H7 (cell line): ENCODE measurements around the gene ANO1. TPM values are rescaled to one million over a fixed set of nuclear protein-coding genes. Genes with fewer than 3 reads are reported as not detected.

Experiments used
- DNase-seq: peaks from one replicate; pipeline ENCODE4 v3.0.0; 2012
- H3K27me3 ChIP-seq: 2 replicates; pipeline ENCODE4 v1.6.0; 2011; ENCODE audit warnings: mild to moderate bottlenecking, low read length; ENCODE audit not compliant: control insufficient read depth, insufficient read depth
- H3K36me3 ChIP-seq: replicated peaks from 2 replicates; pipeline ENCODE4 v1.5.1; 2011; ENCODE audit warnings: low read length; ENCODE audit not compliant: control insufficient read depth, insufficient read depth
- H3K4me3 ChIP-seq: 2 replicates; pipeline ENCODE4 v1.5.1; 2011; ENCODE audit warnings: low read depth, mild to moderate bottlenecking, control low read depth, low read length, moderate library complexity; ENCODE audit not compliant: insufficient read depth
- total RNA-seq: library from RNA; depleted of rRNA; stranded (reverse); fragments of >200 nt; shearing (Covaris generic); gene quantifications from 2 replicates; pipeline ENCODE4 v1.2.3, GENCODE V29; 2014

The ANO1 gene
- total RNA-seq, 1 experiment from 2014 or later: 1.1 TPM

DNA sequence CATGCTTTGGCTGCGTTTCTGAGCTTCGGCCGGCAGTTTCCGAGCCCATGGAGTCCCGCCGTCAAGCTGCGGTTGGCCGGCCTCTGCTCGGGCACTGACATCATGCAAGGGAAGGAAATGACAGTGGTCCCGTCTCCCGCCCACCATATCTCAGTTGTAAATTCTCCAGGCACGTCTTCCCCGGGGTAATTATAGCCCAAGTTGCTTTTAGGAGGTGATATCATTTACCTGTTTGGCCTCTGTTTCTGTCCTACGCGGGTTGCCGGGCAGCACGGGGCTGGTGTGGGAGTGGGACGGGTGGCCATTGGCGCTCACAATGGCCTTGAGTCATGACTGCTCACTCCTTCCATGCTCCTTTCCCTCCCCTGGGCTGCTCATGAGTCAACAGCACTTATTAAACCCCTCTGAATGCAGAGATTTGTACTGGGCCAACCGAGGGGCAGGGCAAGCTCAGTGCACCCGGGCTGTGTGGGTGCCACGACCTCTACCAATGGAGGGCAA lies 4.2 kb upstream of the ANO1 start:
- H3K4me3 ChIP-seq: no peak overlapping the region

DNA sequence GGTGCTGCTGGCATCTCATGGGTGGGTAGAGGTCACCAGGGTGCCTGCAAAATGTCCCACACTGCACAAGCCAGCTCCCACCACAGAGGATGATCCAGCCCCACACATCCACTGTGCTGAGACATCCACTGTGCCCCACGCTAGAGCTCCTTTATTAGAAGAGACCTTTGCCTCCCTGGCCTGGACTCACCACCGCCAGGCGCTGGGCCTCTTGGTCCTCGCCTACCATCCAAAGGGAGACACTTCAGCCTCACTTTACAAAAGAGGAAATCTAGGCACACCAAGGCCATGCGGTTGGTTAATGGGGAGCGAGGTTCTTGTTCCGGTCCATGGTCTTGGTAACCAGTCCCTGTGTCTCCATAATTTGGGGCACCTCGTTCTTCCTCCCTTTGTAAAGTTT lies 3.4 kb upstream of the ANO1 start:
- peaks cover 47% of the 10 kb centered on the region for H3K27me3 ChIP-seq
- H3K4me3 ChIP-seq: no peak overlapping the region
- no peaks in the 10 kb centered on the region for H3K36me3 ChIP-seq
- no peak for DNase-seq

More for the DNA sequence above, 4.2 kb upstream of the ANO1 start:
- no peaks in the 10 kb centered on the region for H3K36me3 ChIP-seq
- peaks cover 39% of the 10 kb centered on the region for H3K27me3 ChIP-seq
- DNase-seq: peak; percentile 77

DNA sequence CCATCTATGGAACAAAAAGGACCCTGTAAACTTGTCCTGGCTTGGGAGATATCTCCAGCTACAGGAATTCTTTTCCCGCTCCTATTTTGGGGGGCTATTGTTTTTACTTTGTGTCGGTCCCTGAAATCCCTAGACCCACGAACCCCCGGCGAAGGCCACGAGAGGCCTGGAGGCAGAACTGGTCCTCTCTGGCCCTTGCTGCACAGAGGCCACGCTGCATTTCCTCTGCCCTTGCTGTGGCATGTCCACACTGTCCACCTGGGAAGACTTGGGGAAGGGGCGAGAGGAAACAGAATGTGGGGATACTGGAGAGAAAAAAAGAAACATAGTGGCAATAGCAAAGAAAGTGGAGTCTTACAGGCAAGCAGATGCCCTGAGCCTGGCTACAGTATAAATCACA lies 2.3 kb upstream of the ANO1 start:
- DNase-seq: peak; percentile 36
- Histone ChIP-seq H3K4me3 (no peak overlapping the region), H3K36me3 (no peaks in the 10 kb centered on the region), H3K27me3 (peaks cover 53% of the 10 kb centered on the region)

DNA sequence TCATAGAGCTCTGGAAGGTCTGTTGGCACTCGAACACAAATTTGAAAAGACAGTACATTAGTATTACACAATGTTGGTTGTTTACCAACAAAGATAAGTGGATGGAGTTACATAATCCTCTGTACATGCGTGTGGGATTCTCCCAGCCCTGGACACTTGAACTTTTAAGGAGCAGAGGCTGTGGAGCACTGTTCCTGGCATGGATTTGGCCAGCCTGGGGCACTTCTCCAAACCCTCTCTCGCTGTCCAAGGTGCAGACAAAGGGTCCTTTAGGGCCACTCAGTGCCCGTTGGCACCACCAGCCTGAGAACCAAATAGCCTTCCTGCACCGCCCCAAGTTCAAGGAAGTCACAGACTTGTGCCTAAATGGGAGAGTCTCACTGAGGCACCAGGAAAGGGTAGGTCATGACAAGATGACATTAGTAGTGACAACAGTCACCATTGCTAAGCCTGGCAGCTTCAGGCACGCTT lies 1.6 kb upstream of the ANO1 start:
- H3K27me3 ChIP-seq: peaks cover 52% of the 10 kb centered on the region
- H3K36me3 ChIP-seq: no peaks in the 10 kb centered on the region
- DNase-seq: peak; percentile 21
- H3K4me3 ChIP-seq: no peak overlapping the region

DNA sequence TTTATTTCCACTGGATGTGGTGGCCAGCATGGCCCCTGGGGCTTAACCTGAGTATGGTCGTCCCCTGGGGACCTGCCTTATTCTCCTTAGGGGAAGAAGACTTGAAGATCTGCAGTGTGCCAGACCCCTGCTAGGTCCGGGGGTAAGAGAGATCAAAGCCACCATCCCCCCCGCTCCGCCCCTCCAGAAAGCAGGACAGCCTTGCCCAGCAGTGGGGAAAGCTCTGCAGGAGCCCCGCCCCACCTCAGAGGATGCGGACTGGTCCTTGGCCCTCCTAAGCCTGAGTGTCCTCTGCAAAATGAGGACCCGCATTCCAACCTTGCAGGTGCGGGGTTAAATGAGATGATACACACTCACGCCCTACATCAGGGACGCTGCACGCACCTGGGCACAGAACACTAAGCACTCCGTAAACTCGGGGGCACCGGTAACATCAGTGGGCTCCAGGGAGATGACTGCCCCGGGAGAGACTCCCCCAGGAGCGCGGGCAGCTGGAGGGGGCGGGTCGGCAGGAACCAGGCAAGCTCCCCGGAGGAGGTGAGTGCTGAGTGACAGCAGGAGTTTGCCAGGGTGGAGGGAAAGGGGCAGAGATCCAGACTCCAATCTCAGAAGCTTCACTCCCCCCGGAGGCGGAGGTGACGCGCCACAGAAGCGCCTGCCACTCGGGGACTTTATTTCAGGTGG lies 564 bp upstream of the ANO1 start:
- Histone ChIP-seq H3K27me3 (peaks cover 53% of the 10 kb centered on the region), H3K4me3 (peak overlapping the region; percentile 9; the same call in 1 of the 2 replicates), H3K36me3 (no peaks in the 10 kb centered on the region)
- DNase-seq: peak; percentile 77

DNA sequence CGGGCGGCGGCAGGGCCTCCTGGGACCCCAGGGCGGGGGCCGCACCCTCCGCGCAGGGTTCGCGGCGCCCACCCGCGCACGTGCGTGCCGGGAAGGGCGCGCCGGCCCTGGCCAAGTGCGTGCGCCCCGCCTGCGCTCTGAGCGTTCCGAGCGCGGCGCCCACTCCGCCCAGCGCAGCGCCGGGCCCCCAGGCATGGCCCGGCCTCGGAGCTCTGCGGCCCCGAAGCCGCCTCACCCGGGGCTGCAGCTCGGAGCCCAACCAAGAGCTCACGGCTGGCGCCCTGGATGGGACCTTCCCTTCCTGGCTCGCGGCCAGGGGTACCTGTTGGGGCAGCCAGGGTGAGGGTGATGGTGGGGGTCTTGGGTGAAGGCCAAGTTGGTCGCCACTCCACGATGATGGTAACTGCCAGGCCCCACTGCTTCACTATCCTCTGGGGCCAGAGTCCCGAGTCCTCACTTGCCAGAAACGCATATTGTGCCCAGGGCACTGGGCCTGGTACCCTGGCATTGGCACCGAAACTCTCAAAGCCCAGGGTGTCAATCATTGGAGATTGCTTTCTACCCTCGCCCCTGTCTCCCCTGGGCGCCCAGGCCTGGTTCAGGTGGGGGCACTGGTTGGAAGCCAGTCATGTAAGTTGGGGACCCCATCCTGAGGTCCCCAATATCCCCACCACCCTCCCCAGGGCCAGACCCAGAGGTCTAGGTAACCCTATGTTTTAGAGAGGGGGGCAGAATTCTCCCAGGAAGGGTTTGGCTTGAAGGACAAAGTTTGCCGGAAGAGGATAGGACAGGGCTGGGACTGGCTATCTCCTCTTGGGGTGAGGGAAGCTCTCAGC lies 882 bp downstream of the ANO1 start:
- Histone ChIP-seq H3K36me3 (no peaks in the 10 kb centered on the region), H3K4me3 (peak overlapping the region; percentile 31; the same call in 1 of the 2 replicates), H3K27me3 (peaks cover 51% of the 10 kb centered on the region)
- peak; percentile 90 for DNase-seq

DNA sequence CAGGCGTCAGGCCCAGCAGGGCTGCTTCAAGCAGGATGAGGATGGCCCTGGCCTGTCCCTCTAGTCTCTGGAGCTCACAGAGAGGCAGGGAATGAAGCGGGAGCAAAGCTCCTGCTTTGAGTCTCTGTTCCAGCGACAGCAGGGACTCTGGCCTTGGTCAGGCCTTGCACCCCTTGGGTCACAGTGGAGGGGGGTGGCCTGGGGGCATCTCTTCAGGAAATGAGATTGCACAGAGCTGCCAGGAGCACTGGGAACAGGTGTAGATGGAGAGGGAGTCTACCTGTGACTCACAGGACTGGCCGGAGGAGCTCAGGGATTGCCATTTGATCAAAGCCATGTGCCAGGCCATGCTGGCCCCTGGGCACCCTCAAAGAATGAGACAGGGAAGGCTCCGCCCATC lies 1.6 kb downstream of the ANO1 start:
- DNase-seq: no peak
- H3K4me3 ChIP-seq: no peak overlapping the region
- peaks cover 46% of the 10 kb centered on the region for H3K27me3 ChIP-seq
- no peaks in the 10 kb centered on the region for H3K36me3 ChIP-seq

DNA sequence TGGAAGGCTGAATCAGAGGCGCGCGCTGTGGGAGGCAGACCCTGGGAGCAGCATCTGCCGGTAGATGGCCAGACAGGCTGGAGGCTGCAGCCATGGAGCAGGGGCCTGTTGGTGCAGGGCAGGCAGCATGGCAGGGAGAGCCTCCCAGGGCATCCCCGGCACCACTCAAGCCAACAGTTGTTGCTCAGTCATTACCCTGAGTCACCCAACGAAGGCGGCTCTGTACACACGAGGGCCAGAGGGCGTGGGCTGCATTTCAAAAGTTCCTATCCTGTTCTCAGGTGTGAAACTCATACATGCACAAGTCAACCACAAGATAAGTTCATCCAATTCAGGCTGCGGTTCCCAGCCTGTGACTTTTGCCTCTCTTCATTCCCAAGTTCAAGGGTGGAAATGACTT lies 2.6 kb downstream of the ANO1 start:
- Histone ChIP-seq H3K27me3 (peaks cover 41% of the 10 kb centered on the region), H3K4me3 (no peak overlapping the region), H3K36me3 (no peaks in the 10 kb centered on the region)
- DNase-seq: no peak

DNA sequence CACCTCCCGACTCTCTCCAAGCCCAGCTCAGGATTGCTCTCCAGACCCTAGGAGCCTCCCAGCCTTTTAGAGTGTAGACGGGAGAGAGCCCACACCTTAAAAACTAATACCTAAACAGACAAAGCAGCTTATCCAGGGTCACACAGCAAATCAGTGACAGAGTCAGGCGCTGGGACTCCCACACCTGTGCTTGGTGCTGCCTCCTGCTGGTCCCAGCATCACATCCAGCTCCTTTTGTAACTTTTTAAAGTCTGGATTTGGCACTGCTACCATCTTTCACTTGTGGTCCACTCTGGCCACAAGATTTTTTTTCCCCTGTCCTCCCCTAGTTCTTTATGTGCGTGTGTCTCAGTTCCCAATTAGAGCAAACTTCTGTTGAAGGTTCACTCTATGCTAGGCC lies 4.7 kb downstream of the ANO1 start:
- no peak overlapping the region for H3K4me3 ChIP-seq
- H3K27me3 ChIP-seq: peaks cover 24% of the 10 kb centered on the region
- H3K36me3 ChIP-seq: no peaks in the 10 kb centered on the region
- peak; percentile 72 for DNase-seq

DNA sequence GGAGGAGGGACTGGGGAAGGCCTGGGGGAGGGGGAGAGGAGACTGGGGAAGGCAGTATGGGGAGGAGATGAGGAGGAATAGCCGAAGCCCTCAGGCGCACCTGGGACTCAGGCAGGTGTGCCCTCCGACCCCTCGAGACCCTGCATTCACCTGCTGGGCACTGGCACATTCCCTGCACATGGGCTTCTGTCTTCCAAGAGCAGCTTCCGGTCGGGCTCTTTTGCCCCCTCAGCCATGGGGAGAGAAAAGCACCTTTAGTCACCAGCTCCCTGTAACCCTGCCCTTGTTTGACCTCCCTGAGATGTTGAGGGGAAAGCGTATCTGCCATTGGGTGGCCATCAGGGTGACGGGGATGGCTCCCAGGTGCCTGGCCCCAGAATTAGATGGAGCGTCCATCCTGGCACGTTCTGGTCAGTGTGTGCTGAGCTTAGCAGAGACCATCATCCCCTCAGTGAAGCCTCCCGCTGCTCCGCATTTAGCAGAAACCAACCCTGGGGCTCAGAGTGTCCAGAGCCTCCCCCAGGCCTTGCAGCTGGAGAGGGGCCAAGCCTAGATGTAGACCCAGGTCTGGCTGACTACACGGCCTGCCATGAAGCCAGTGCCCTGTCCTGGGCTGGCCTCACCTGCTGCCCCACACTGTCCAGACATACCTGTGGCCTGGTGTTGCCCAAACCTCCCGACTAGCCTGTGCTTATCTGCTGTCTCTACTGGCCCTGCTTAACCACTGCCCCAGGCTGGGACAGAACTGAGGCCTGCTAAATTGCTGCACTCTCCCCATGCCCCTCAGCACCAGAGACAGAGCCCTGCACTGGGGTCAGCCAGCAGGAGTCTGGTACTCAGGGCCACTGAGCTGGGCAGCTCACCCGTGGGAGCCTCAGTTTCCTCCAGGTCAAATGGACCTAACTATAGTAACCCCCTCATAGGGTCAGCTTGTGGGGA lies 6.2 kb downstream of the ANO1 start:
- H3K27me3 ChIP-seq: peaks cover 13% of the 10 kb centered on the region
- H3K4me3 ChIP-seq: no peak overlapping the region
- no peak for DNase-seq
- H3K36me3 ChIP-seq: no peaks in the 10 kb centered on the region

DNA sequence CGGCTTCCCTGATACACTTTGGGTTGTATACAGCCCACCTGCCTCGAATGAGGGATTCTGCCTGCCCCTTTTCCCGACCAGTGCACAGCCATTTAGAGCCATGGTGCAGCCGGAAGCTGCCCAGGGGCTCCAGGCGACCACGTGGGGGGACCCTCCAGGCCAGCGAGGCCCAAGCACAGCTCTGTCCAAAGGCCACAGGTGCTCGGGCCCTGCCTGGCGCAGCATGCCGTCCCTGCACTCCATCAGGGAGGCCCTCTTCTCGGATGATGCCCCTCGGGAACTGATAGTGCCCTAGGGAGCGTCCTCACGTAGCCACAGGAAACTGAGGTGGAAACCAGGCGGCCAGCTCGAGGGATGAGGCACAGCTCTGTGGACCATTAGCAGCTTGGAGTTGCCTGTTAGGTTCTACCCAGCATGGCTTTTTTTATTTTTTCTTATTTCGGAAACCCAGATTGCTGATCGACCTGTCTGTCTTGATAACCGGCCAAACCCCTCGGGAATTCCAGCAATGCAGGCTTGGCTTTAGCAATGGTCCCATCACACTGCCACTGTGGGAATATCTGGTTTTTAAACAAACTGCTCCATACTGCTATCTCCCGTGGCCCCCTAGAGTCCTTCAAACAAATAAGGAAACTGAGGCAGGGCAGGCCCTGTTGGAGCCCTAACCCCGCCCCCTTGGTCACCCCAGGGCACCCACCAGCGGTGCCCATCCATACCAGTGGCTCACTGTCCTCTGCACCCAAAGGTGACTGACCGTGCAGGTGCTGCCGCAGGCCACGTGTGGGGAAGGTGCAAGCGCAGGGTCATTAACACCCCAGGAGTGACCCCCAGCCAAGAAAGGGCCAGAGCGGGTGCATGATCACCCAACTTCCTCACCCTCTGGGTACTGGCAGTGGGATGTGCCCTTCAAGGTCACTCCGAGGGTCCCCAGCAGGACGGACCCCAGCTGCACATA lies 8.0 kb downstream of the ANO1 start:
- DNase-seq: peak; percentile 54
- H3K4me3 ChIP-seq: no peak overlapping the region
- no peaks in the 10 kb centered on the region for H3K36me3 ChIP-seq
- peaks cover 1% of the 10 kb centered on the region; the same call in 1 of the 2 replicates for H3K27me3 ChIP-seq

DNA sequence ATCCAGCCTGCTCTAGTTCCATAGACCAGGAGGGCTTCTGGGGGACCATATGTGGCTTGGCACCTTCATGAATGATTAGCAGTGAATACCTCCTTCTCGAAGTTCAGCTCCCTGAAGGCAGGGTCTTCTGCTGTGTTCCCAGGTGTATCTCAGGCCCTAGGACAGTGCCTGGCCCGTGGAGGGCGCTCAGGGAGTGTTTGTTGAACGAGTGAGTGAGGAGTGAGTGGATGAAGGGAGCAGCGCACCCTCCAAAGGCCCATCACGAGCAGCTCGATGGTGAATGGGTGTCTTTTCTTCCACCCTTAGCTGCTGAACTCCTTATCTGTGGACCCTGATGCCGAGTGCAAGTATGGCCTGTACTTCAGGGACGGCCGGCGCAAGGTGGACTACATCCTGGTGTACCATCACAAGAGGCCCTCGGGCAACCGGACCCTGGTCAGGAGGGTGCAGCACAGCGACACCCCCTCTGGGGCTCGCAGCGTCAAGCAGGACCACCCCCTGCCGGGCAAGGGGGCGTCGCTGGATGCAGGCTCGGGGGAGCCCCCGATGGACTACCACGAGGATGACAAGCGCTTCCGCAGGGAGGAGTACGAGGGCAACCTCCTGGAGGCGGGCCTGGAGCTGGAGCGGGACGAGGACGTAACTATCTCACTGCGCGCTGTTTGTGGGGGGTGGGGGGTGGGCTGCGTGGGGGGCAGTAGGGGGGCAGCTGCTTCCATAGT lies 9.5 kb downstream of the ANO1 start:
- Histone ChIP-seq H3K27me3 (no peaks in the 10 kb centered on the region), H3K4me3 (no peak overlapping the region), H3K36me3 (no peaks in the 10 kb centered on the region)
- peak; percentile 93 for DNase-seq

DNA sequence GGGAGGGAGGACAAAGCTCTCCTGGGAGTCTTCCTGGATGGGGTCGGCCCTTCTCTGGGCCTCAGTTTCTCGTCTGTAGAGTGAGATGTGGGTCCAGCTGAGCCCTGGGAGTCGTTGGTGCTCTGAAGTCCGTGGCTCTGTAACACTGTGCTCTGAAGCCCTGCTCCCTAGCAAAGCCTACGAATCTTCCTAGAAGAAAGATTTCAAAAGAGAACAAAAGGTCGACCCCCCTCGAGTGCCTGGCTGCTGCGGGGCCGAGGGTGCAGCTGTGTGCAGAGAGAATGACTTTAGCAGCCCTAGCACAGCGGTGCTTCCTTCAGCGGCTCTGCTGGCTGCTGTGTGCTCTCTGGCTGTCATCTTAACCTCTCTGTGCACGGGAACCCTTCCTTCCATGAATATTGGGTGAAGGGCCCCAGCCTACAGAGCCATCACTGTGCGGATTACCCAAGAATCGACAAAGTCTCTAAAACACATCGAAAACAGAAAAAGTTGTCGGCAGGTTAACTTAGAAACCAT lies 10.7 kb downstream of the ANO1 start:
- no peak for DNase-seq
- no peak overlapping the region for H3K4me3 ChIP-seq

More for the DNA sequence above, 10.7 kb downstream of the ANO1 start:
- no peaks in the 10 kb centered on the region for H3K36me3 ChIP-seq
- H3K27me3 ChIP-seq: no peaks in the 10 kb centered on the region
